HepG2 (cell line): Measurements from ENCODE around the gene TNFRSF18. TPM values are rescaled to one million over a fixed set of nuclear protein-coding genes. Genes with fewer than 3 reads are reported as not detected.
A peak's percentile ranks its signal among the peaks of the same experiment; 100 is the strongest.

Experiments used
- ATRX ChIP-seq: sonication (generic); formaldehyde crosslinking; IDR thresholded peaks from 2 replicates; pipeline ENCODE4 v1.4.0; 2020; ENCODE audit warnings: missing genetic modification reagents, borderline replicate concordance
- CBFB ChIP-seq: sonication (generic); formaldehyde crosslinking; IDR thresholded peaks from 2 replicates; pipeline ENCODE4 v1.4.0; 2020; ENCODE audit warnings: missing genetic modification reagents
- CTCF ChIP-seq: sonication (generic); formaldehyde crosslinking; IDR thresholded peaks from 2 replicates; pipeline ENCODE4 v1.5.0; 2020; ENCODE audit warnings: mild to moderate bottlenecking, missing genetic modification reagents, moderate library complexity
- EZH2 ChIP-seq: conservative IDR thresholded peaks from 2 replicates; pipeline ENCODE4 v1.6.1; 2012; ENCODE audit warnings: mild to moderate bottlenecking, low read depth, low read length, moderate library complexity
- FOXO4 ChIP-seq: sonication (generic); formaldehyde crosslinking; conservative IDR thresholded peaks from 2 replicates; pipeline ENCODE4 v1.8.1; 2023; ENCODE audit warnings: missing genetic modification reagents
- GPBP1L1 ChIP-seq: sonication (generic); formaldehyde crosslinking; IDR thresholded peaks from 2 replicates; pipeline ENCODE4 v1.5.0; 2020; ENCODE audit warnings: mild to moderate bottlenecking, missing genetic modification reagents
- GTF2F1 ChIP-seq: fragments of 150-350 bp; IDR thresholded peaks from 2 replicates; pipeline ENCODE4 v1.6.1; 2014; ENCODE audit warnings: low read length
- HMG20A ChIP-seq: IDR thresholded peaks from 2 replicates; pipeline ENCODE4 v1.6.1; 2016; ENCODE audit warnings: borderline replicate concordance
- HNRNPLL ChIP-seq: fragments of 200-400 bp; formaldehyde crosslinking; IDR thresholded peaks from 2 replicates; pipeline ENCODE4 v1.6.1; 2017; ENCODE audit warnings: mild to moderate bottlenecking, low read depth, low read length; ENCODE audit not compliant: poor library complexity, severe bottlenecking
- NFIB ChIP-seq: sonication (generic); formaldehyde crosslinking; IDR thresholded peaks from 2 replicates; pipeline ENCODE4 v1.9.0; 2021; ENCODE audit warnings: missing genetic modification reagents, mild to moderate bottlenecking, borderline replicate concordance
- SETDB1 ChIP-seq: sonication (generic); formaldehyde crosslinking; IDR thresholded peaks from 2 replicates; pipeline ENCODE4 v1.5.1; 2020; ENCODE audit warnings: missing genetic modification reagents, mild to moderate bottlenecking, borderline replicate concordance
- SKIL ChIP-seq: sonication (generic); formaldehyde crosslinking; IDR thresholded peaks from 2 replicates; pipeline ENCODE4 v1.8.0; 2022; ENCODE audit warnings: missing genetic modification reagents, mild to moderate bottlenecking, moderate library complexity, borderline replicate concordance
- TBX2 ChIP-seq: sonication (generic); formaldehyde crosslinking; IDR thresholded peaks from 2 replicates; pipeline ENCODE4 v1.5.0; 2020; ENCODE audit warnings: missing genetic modification reagents, mild to moderate bottlenecking, borderline replicate concordance
- ZBTB25 ChIP-seq: IDR thresholded peaks from 2 replicates; pipeline ENCODE4 v1.6.1; 2018; ENCODE audit warnings: missing genetic modification reagents
- ZBTB7B ChIP-seq: sonication (generic); formaldehyde crosslinking; IDR thresholded peaks from 2 replicates; pipeline ENCODE4 v1.4.0; 2020; ENCODE audit warnings: missing genetic modification reagents
- ZNF17 ChIP-seq: sonication (generic); formaldehyde crosslinking; IDR thresholded peaks from 2 replicates; pipeline ENCODE4 v1.5.0; 2020; ENCODE audit warnings: mild to moderate bottlenecking, missing genetic modification reagents
- ZNF30 ChIP-seq: sonication (generic); formaldehyde crosslinking; IDR thresholded peaks from 2 replicates; pipeline ENCODE4 v1.5.0; 2020; ENCODE audit warnings: mild to moderate bottlenecking, missing genetic modification reagents
- ZNF530 ChIP-seq: sonication (generic); formaldehyde crosslinking; IDR thresholded peaks from 2 replicates; pipeline ENCODE4 v1.5.0; 2020; ENCODE audit warnings: low read depth, mild to moderate bottlenecking, missing genetic modification reagents
- ZNF547 ChIP-seq: sonication (generic); formaldehyde crosslinking; IDR thresholded peaks from 2 replicates; pipeline ENCODE4 v1.5.1; 2020; ENCODE audit warnings: mild to moderate bottlenecking, missing genetic modification reagents
- ZNF660 ChIP-seq: sonication (generic); formaldehyde crosslinking; IDR thresholded peaks from 2 replicates; pipeline ENCODE4 v1.5.1; 2020; ENCODE audit warnings: mild to moderate bottlenecking, low read depth, missing genetic modification reagents, borderline replicate concordance
- ZNF7 ChIP-seq: IDR thresholded peaks from 2 replicates; pipeline ENCODE4 v1.6.1; 2016; ENCODE audit warnings: missing biosample characterization, missing genetic modification reagents
- ZNF740 ChIP-seq: sonication (generic); formaldehyde crosslinking; IDR thresholded peaks from 2 replicates; pipeline ENCODE4 v1.4.0; 2020; ENCODE audit warnings: missing genetic modification reagents
- ZNF83 ChIP-seq: sonication (generic); formaldehyde crosslinking; IDR thresholded peaks from 2 replicates; pipeline ENCODE4 v1.4.0; 2020; ENCODE audit warnings: missing genetic modification reagents, mild to moderate bottlenecking, borderline replicate concordance
- polyA plus RNA-seq, 8 experiments: library from polyadenylated mRNA; depleted of rRNA in 3 of 8; stranded (reverse) in 7 of 8; unstranded in 1 of 8; fragments of >200 nt; fragmentation: Illumina TruSeq in 4 of 8; extraction: Trizol in 4 of 8; gene quantifications; 2 replicates each; pipeline versions ENCODE4 v1.2.1 to v1.2.3, GENCODE V29; 2011 to 2016; ENCODE audit warnings: low read depth in 4 of 8, missing spikeins in 1 of 8, mixed read lengths in 1 of 8; ENCODE audit not compliant: insufficient read depth in 1 of 8
- total RNA-seq, 5 experiments: library from RNA; depleted of rRNA; stranded (reverse); fragments of >200 nt; fragmentation: Illumina TruSeq; extraction: Trizol; gene quantifications; 2 replicates each; pipeline ENCODE4 v1.2.3, GENCODE V29; 2016; ENCODE audit warnings: low read depth in 1 of 5

Gene TNFRSF18
- total and polyA plus RNA-seq, 2 of the 13 experiments (the other 11 are each of a cell fraction or from before 2014, with no cell fraction given) = not detected

- TF ChIP-seq ZNF660 (no peak), ZNF7 (CRISPR knock-in tag) (no peak), CTCF (peak; percentile 49), ZNF83 (CRISPR knock-in tag) (no peak), GPBP1L1 (CRISPR knock-in tag) (no peak), ZNF740 (no peak), ZNF547 (no peak), NFIB (CRISPR knock-in tag) (no peak), EZH2 (0 out of 2 replicates have a peak, but pooled peaks have one; percentile 80), CBFB (CRISPR knock-in tag) (no peak), GTF2F1 (no peak), ZNF17 (CRISPR knock-in tag) (no peak), ZNF530 (no peak), SETDB1 (CRISPR knock-in tag) (no peak), FOXO4 (CRISPR knock-in tag) (no peak), HMG20A (CRISPR knock-in tag) (no peak), ZBTB7B (CRISPR knock-in tag) (no peak), SKIL (CRISPR knock-in tag) (0 out of 2 replicates have a peak, but pooled peaks have one; percentile 14), ATRX (CRISPR knock-in tag) (no peak), ZNF30 (no peak), HNRNPLL (no peak), TBX2 (CRISPR knock-in tag) (no peak), ZBTB25 (CRISPR knock-in tag) (no peak)
Measured at GRCh38 chr1:1205769-1206375, 520 bp downstream of the TNFRSF18 start (continued).
